Type B pancreatic cell (in vitro differentiated cells): ENCODE data around the gene EI24. TPM values are rescaled to one million over a fixed set of nuclear protein-coding genes. Genes with fewer than 3 reads are reported as not detected.

Experiments used
- DNase-seq: peaks from one replicate; pipeline ENCODE4 v3.0.0; 2021; ENCODE audit warnings: mixed read lengths; ENCODE audit not compliant: unreplicated experiment; ENCODE audit errors: extremely low spot score
- H3K27ac Mint-ChIP-seq: 2 replicates; pipeline ENCODE4 v1.8.0; 2021; ENCODE audit warnings: mild to moderate bottlenecking, mixed read lengths
- H3K27me3 Mint-ChIP-seq: 2 replicates; pipeline ENCODE4 v1.8.0; 2021; ENCODE audit warnings: mixed read lengths
- H3K36me3 Mint-ChIP-seq: 2 replicates; pipeline ENCODE4 v1.8.0; 2021; ENCODE audit warnings: mixed read lengths
- H3K4me1 Mint-ChIP-seq: one replicate; pipeline ENCODE4 v1.8.0; 2021; ENCODE audit warnings: mixed read lengths; ENCODE audit not compliant: unreplicated experiment
- H3K4me3 Mint-ChIP-seq: 2 replicates; pipeline ENCODE4 v1.8.0; 2021; ENCODE audit warnings: mild to moderate bottlenecking, mixed read lengths
- H3K9me3 Mint-ChIP-seq: 2 replicates; pipeline ENCODE4 v1.8.0; 2021; ENCODE audit warnings: mixed read lengths
- CTCF ChIP-seq: fragments of 200-600 bp; sonication (generic); conservative IDR thresholded peaks from 2 replicates; pipeline ENCODE4 v1.5.0; 2021; ENCODE audit warnings: antibody characterized with exemption, mild to moderate bottlenecking
- total RNA-seq: library from RNA; stranded (reverse); gene quantifications from 2 replicates; pipeline ENCODE4 v1.2.1, GENCODE V29; 2021; ENCODE audit warnings: low replicate concordance

EI24 gene
- total RNA-seq, 1 donor from 2014 or later, result 102 TPM

- no peak for TF ChIP-seq CTCF
- Mint-ChIP-seq H3K27ac (peak within 1 kb of the TSS; percentile 85), H3K4me1 (peaks cover 14% of the 10 kb centered on the region)
Observed at GRCh38 chr11:125624756-125625213, 55.5 kb downstream of the EI24 start, which contains the start of gene CHEK1. Gene CHEK1, plus strand, starts transcription at chr11:125625163. Its CDS starts 1,606 bp downstream, at chr11:125626769.

GRCh38 chr11:125625225-125625629 is 56.0 kb downstream of the EI24 start:
- TF ChIP-seq CTCF, result no peak
- no peaks in the 10 kb centered on the region for H3K27me3 Mint-ChIP-seq
- no peak for DNase-seq

More at GRCh38 chr11:125624756-125625213, 55.5 kb downstream of the EI24 start, which contains the start of gene CHEK1:
- peaks cover 13% of the 10 kb centered on the region for H3K36me3 Mint-ChIP-seq
- peak within 1 kb of the TSS; percentile 94 for H3K4me3 Mint-ChIP-seq
- no peaks in the 10 kb centered on the region for H3K27me3 Mint-ChIP-seq
- DNase-seq, result no peak
- no peaks in the 10 kb centered on the region for H3K9me3 Mint-ChIP-seq

GRCh38 chr11:125625630-125626287 is 56.5 kb downstream of the EI24 start:
- Mint-ChIP-seq H3K9me3 (no peaks in the 10 kb centered on the region), H3K4me3 (peak overlapping the region; percentile 94), H3K4me1 (peaks cover 14% of the 10 kb centered on the region), H3K27ac (peak overlapping the region; percentile 85), H3K36me3 (peaks cover 11% of the 10 kb centered on the region), H3K27me3 (no peaks in the 10 kb centered on the region)
- no peak for TF ChIP-seq CTCF
- peak; percentile 94 for DNase-seq

More at GRCh38 chr11:125625225-125625629, 56.0 kb downstream of the EI24 start:
- Mint-ChIP-seq H3K4me1 (peaks cover 14% of the 10 kb centered on the region), H3K4me3 (peak overlapping the region; percentile 94), H3K27ac (peak overlapping the region; percentile 85), H3K36me3 (peaks cover 11% of the 10 kb centered on the region), H3K9me3 (no peaks in the 10 kb centered on the region)

- Mint-ChIP-seq H3K9me3 (no peaks in the 10 kb centered on the region), H3K4me1 (peaks cover 14% of the 10 kb centered on the region), H3K27me3 (no peaks in the 10 kb centered on the region), H3K36me3 (peaks cover 9% of the 10 kb centered on the region), H3K27ac (peak overlapping the region; percentile 85), H3K4me3 (peak overlapping the region; percentile 94)
- DNase-seq, result no peak
- peak; percentile 49 for TF ChIP-seq CTCF
Observed at GRCh38 chr11:125626288-125626950, 57.1 kb downstream of the EI24 start.

- peak overlapping the region; percentile 94 for H3K4me3 Mint-ChIP-seq
- H3K9me3 Mint-ChIP-seq, result no peaks in the 10 kb centered on the region
- peak overlapping the region; percentile 31 for H3K27ac Mint-ChIP-seq
- DNase-seq, result no peak
- H3K36me3 Mint-ChIP-seq, result peaks cover 3% of the 10 kb centered on the region
- no peak for TF ChIP-seq CTCF
- no peaks in the 10 kb centered on the region for H3K27me3 Mint-ChIP-seq
- H3K4me1 Mint-ChIP-seq, result peaks cover 14% of the 10 kb centered on the region
Observed at GRCh38 chr11:125627236-125627910, 58.1 kb downstream of the EI24 start.

Other genes with a start within 250 kb of the EI24 start
- 2.1 and 30.5 TPM in 2 replicates for gene FEZ1, start 73.2 kb upstream of the EI24 start, total RNA-seq
- gene STT3A, start 23.4 kb downstream of the EI24 start, total RNA-seq, result 157 and 166 TPM in 2 replicates
- gene CHEK1, start 55.7 kb downstream of the EI24 start, total RNA-seq, result 28.1 and 54.1 TPM in 2 replicates
- gene ACRV1, start 111.4 kb downstream of the EI24 start, total RNA-seq, result not detected in 2 replicates
- gene PATE1, start 176.8 kb downstream of the EI24 start, total RNA-seq, result not detected in 2 replicates
- not detected in 2 replicates for gene PATE2, start 209.4 kb downstream of the EI24 start, total RNA-seq
- gene PATE3, start 218.7 kb downstream of the EI24 start, total RNA-seq, result not detected in 2 replicates